Adrenal gland (tissue), 5 donors: ENCODE results near the gene IL18BP.

Experiments
- CTCF ChIP-seq, 6 experiments: fragments of 450-650 bp in 4 of 6; fragments of 200-600 bp in 2 of 6; sonication (generic) in 1 of 6; IDR thresholded peaks; 1 replicate in 5 of 6; 2 replicates in 1 of 6; pipeline versions ENCODE4 v1.5.1 to v1.8.0; 2016 to 2021; ENCODE audit warnings: antibody characterized with exemption in 6 of 6, mild to moderate bottlenecking in 2 of 6, moderate library complexity in 1 of 6
- POLR2A ChIP-seq, 2 donors: fragments of 450-650 bp; IDR thresholded peaks; one replicate each; pipeline ENCODE4 v1.6.1; 2017; ENCODE audit warnings: antibody characterized with exemption in 2 of 2, mild to moderate bottlenecking in 2 of 2, moderate library complexity in 1 of 2
- donor health status: DM: no; HTN: no; CAD: no.

GRCh38 chr11:71994786-71995185, 3.9 kb upstream of the IL18BP start:
- no peak for TF ChIP-seq POLR2A (IDR thresholded peaks at IDR 0.05)
- no peak for TF ChIP-seq CTCF (IDR thresholded peaks at IDR 0.05)
